Neural cell (in vitro differentiated cells): ENCODE data around the gene ABCF3. TPM values are rescaled to one million over a fixed set of nuclear protein-coding genes. Genes with fewer than 3 reads are reported as not detected.
A peak's percentile ranks its signal among the peaks of the same experiment; 100 is the strongest.

Experiments
- H2AFZ ChIP-seq: fragments of 200-600, 300-800 bp; sonication (generic), shearing (Covaris generic); 2 replicates; pipeline ENCODE4 v1.6.0; 2014; ENCODE audit warnings: low read depth, mild to moderate bottlenecking, antibody characterized with exemption, low read length, moderate library complexity
- H3F3A ChIP-seq: fragments of 200-600 bp; shearing (Covaris generic); 2 replicates; pipeline ENCODE4 v1.6.1; 2016; ENCODE audit warnings: mild to moderate bottlenecking, moderate library complexity, mixed read lengths, antibody characterized with exemption, low read length; ENCODE audit not compliant: insufficient read depth, poor library complexity, severe bottlenecking
- H3K27ac ChIP-seq: fragments of 200-600, 300-800 bp; sonication (generic), shearing (Covaris generic); 2 replicates; pipeline ENCODE4 v1.5.1; 2014; ENCODE audit warnings: mild to moderate bottlenecking, low read length, moderate library complexity
- H3K27me3 ChIP-seq: fragments of 300-800, 200-600 bp; sonication (generic), shearing (Covaris generic); 2 replicates; pipeline ENCODE4 v1.6.0; 2014; ENCODE audit warnings: mild to moderate bottlenecking, low read depth, low read length, moderate library complexity; ENCODE audit not compliant: insufficient read depth
- H3K36me3 ChIP-seq: fragments of 300-800, 200-600 bp; sonication (generic), shearing (Covaris generic); 2 replicates; pipeline ENCODE4 v1.5.1; 2014; ENCODE audit warnings: mild to moderate bottlenecking, antibody characterized with exemption, low read length, moderate library complexity; ENCODE audit not compliant: insufficient read depth
- H3K4me2 ChIP-seq: fragments of 300-800, 200-600 bp; sonication (generic), shearing (Covaris generic); 2 replicates; pipeline ENCODE4 v1.6.0; 2014; ENCODE audit warnings: mild to moderate bottlenecking, low read length
- H3K4me3 ChIP-seq: fragments of 300-800, 200-600 bp; sonication (generic), shearing (Covaris generic); 2 replicates; pipeline ENCODE4 v1.5.1; 2014; ENCODE audit warnings: mild to moderate bottlenecking, low read length, moderate library complexity
- H3K79me2 ChIP-seq: fragments of 200-600 bp; shearing (Covaris generic); replicated peaks from 2 replicates; pipeline ENCODE4 v1.6.0; 2014; ENCODE audit warnings: mild to moderate bottlenecking, low read length, moderate library complexity; ENCODE audit not compliant: insufficient read depth
- H3K9ac ChIP-seq: fragments of 300-800, 200-600 bp; sonication (generic), shearing (Covaris generic); 2 replicates; pipeline ENCODE4 v1.6.1; 2016; ENCODE audit warnings: mild to moderate bottlenecking, low read length, mixed read lengths
- H3K9me2 ChIP-seq: fragments of 200-600 bp; shearing (Covaris generic); 2 replicates; pipeline ENCODE4 v1.6.1; 2016; ENCODE audit warnings: mild to moderate bottlenecking, low read length, mixed read lengths; ENCODE audit not compliant: insufficient read depth
- H3K9me3 ChIP-seq: fragments of 200-600, 300-800 bp; sonication (generic), shearing (Covaris generic); 2 replicates; pipeline ENCODE4 v1.6.1; 2016; ENCODE audit warnings: mild to moderate bottlenecking, mixed run types, low read length, moderate library complexity, mixed read lengths
- H4K20me1 ChIP-seq: fragments of 200-600 bp; shearing (Covaris generic); 2 replicates; pipeline ENCODE4 v1.6.1; 2016; ENCODE audit warnings: mild to moderate bottlenecking, mixed run types; ENCODE audit not compliant: insufficient read depth
- EP300 ChIP-seq: fragments of 450-650 bp; conservative IDR thresholded peaks from 2 replicates; pipeline ENCODE4 v1.6.1; 2014; ENCODE audit warnings: antibody characterized with exemption, mild to moderate bottlenecking, moderate library complexity; ENCODE audit not compliant: poor library complexity, severe bottlenecking
- EZH2 ChIP-seq: fragments of 200-600, 300-800 bp; shearing (Covaris generic), sonication (generic); IDR thresholded peaks from 2 replicates; pipeline ENCODE4 v1.6.1; 2014; ENCODE audit warnings: antibody characterized with exemption, low read length, borderline replicate concordance, mild to moderate bottlenecking; ENCODE audit not compliant: insufficient read depth, poor library complexity, severe bottlenecking
- MXI1 ChIP-seq: fragments of 450-650 bp; conservative IDR thresholded peaks from 2 replicates; pipeline ENCODE4 v1.6.1; 2014; ENCODE audit warnings: antibody characterized with exemption, mild to moderate bottlenecking; ENCODE audit not compliant: poor library complexity, severe bottlenecking
- POLR2AphosphoS5 ChIP-seq: IDR thresholded peaks from 2 replicates; pipeline ENCODE4 v1.6.1; 2012
- RAD21 ChIP-seq: fragments of 450-650 bp; conservative IDR thresholded peaks from 2 replicates; pipeline ENCODE4 v1.6.1; 2014; ENCODE audit warnings: antibody characterized with exemption, mild to moderate bottlenecking, moderate library complexity
- SMC3 ChIP-seq: fragments of 450-650 bp; conservative IDR thresholded peaks from 2 replicates; pipeline ENCODE4 v1.6.1; 2014; ENCODE audit warnings: antibody characterized with exemption, mild to moderate bottlenecking, moderate library complexity; ENCODE audit not compliant: poor library complexity
- polyA plus RNA-seq: library from polyadenylated mRNA; depleted of rRNA; stranded (reverse); fragments of >200 nt; gene quantifications from 2 replicates; pipeline ENCODE4 v1.2.3, GENCODE V29; 2014
- TF ChIP-seq, protein P1 (sequence below): IDR thresholded peaks from 2 replicates; pipeline ENCODE4 v1.6.1; 2012; ENCODE audit warnings: borderline replicate concordance
- TF ChIP-seq, protein P2 (sequence below): fragments of 450-650 bp; IDR thresholded peaks from 2 replicates; pipeline ENCODE4 v1.5.1; 2014; ENCODE audit warnings: antibody characterized with exemption, mild to moderate bottlenecking, moderate library complexity; ENCODE audit not compliant: poor library complexity, severe bottlenecking

ABCF3 gene
- polyA plus RNA-seq, 1 donor from 2014 or later = 40.3 TPM

DNA sequence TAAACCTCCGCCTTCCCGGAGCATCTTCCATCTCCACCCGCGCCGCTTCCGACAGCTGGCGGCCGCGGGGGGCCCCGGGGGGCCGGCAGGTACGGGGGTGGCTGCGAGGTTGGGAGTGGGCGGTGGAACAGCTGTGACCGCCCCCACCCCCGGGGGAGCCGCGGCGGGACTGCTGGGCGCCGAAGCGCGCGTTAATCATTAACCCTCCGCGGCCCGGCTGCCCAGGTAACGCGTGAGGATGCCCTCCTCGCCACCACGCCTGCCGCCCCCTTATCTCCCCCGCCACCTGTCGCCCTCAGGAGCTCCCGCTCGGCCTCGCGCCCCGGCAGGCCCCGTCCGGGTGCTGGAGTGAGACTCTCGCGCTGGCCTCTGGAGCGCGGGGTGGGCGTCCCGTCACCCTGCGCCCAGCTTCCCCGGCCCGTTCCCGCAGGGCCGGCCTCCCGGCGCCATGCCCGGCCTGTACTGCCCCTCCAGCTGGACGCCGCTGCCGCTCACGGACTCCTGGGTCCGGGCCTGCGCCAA, 44.1 kb downstream of the ABCF3 start:
- peak overlapping the region; percentile 44 for H3K9ac ChIP-seq
- no peaks in the 10 kb centered on the region for H3K79me2 ChIP-seq
- H4K20me1 ChIP-seq = no peaks in the 10 kb centered on the region
- no peaks in the 10 kb centered on the region for H3K9me3 ChIP-seq
- no peaks in the 10 kb centered on the region for H3F3A ChIP-seq
- H3K27ac ChIP-seq = no peak overlapping the region
- TF ChIP-seq SMC3 = no peak
- no peak for TF ChIP-seq EP300
- no peak for TF ChIP-seq MXI1
- no peak for TF ChIP-seq RAD21
- TF ChIP-seq POLR2AphosphoS5 = no peak
- TF ChIP-seq EZH2 = no peak
- TF ChIP-seq, protein P1, sequence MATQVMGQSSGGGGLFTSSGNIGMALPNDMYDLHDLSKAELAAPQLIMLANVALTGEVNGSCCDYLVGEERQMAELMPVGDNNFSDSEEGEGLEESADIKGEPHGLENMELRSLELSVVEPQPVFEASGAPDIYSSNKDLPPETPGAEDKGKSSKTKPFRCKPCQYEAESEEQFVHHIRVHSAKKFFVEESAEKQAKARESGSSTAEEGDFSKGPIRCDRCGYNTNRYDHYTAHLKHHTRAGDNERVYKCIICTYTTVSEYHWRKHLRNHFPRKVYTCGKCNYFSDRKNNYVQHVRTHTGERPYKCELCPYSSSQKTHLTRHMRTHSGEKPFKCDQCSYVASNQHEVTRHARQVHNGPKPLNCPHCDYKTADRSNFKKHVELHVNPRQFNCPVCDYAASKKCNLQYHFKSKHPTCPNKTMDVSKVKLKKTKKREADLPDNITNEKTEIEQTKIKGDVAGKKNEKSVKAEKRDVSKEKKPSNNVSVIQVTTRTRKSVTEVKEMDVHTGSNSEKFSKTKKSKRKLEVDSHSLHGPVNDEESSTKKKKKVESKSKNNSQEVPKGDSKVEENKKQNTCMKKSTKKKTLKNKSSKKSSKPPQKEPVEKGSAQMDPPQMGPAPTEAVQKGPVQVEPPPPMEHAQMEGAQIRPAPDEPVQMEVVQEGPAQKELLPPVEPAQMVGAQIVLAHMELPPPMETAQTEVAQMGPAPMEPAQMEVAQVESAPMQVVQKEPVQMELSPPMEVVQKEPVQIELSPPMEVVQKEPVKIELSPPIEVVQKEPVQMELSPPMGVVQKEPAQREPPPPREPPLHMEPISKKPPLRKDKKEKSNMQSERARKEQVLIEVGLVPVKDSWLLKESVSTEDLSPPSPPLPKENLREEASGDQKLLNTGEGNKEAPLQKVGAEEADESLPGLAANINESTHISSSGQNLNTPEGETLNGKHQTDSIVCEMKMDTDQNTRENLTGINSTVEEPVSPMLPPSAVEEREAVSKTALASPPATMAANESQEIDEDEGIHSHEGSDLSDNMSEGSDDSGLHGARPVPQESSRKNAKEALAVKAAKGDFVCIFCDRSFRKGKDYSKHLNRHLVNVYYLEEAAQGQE = no peak
- TF ChIP-seq, protein P2, sequence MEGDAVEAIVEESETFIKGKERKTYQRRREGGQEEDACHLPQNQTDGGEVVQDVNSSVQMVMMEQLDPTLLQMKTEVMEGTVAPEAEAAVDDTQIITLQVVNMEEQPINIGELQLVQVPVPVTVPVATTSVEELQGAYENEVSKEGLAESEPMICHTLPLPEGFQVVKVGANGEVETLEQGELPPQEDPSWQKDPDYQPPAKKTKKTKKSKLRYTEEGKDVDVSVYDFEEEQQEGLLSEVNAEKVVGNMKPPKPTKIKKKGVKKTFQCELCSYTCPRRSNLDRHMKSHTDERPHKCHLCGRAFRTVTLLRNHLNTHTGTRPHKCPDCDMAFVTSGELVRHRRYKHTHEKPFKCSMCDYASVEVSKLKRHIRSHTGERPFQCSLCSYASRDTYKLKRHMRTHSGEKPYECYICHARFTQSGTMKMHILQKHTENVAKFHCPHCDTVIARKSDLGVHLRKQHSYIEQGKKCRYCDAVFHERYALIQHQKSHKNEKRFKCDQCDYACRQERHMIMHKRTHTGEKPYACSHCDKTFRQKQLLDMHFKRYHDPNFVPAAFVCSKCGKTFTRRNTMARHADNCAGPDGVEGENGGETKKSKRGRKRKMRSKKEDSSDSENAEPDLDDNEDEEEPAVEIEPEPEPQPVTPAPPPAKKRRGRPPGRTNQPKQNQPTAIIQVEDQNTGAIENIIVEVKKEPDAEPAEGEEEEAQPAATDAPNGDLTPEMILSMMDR = no peak
- H3K4me2 ChIP-seq = peak overlapping the region; percentile 51
- no peaks in the 10 kb centered on the region for H3K36me3 ChIP-seq
- peak overlapping the region; percentile 76 for H3K4me3 ChIP-seq
- peaks cover 74% of the 10 kb centered on the region for H3K27me3 ChIP-seq
- H3K9me2 ChIP-seq = no peaks in the 10 kb centered on the region
- no peak overlapping the region for H2AFZ ChIP-seq

DNA sequence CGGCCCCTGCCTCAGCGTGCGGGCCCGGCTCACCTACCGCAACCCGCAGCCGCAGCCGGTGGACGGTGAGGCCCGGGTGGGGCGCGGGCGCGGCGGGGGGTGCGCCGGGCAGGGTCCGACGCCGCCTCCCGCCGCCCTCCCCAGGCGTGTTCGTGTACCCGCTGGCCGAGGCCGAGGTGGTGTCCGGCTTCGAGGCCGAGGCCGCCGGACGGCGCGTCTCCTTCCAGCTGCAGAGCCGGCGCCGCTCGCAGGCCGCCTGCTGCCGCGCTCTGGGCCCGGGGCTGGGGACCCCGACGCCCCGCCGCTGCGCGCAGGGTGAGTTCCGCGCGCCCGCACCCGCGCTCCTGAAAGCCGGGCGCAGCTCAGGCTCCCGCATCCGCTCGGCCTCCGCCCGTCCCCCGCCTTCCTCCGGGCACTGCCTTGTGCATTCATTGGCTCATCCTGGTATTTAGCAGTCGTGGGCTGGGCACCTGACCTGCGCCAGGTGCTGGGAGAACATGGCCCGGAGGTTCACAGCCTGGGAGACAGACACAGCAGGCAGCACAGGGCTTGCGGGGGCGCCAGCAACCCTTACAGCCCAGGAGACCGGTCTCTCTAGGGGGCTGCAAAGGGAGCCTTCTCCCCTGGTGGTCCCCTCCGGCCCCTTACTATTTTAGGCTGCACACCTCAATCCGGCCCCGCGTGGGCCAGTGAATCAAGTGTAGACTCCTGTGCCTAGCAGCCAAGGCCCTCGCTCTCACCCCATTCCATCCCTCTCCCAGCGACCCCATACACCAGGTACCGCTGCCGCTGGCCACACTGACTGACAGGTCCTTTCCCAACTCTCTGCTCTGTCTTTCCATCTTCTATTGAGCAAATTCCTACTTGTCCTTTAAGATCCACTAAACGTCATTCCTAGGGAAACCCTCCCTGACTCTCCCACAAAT, 44.9 kb downstream of the ABCF3 start:
- TF ChIP-seq EZH2 (no peak), SMC3 (no peak)
- Histone ChIP-seq H3K9me3 (no peaks in the 10 kb centered on the region), H4K20me1 (no peaks in the 10 kb centered on the region), H3K4me2 (no peak overlapping the region), H3K36me3 (no peaks in the 10 kb centered on the region), H3K27me3 (peaks cover 74% of the 10 kb centered on the region), H3F3A (no peaks in the 10 kb centered on the region), H3K4me3 (peak overlapping the region; percentile 76), H2AFZ (no peak overlapping the region), H3K27ac (no peak overlapping the region), H3K9me2 (no peaks in the 10 kb centered on the region), H3K79me2 (no peaks in the 10 kb centered on the region), H3K9ac (no peak overlapping the region)
